ENCODE measurements around the gene OSBP2.

The OSBP2 gene

DNA sequence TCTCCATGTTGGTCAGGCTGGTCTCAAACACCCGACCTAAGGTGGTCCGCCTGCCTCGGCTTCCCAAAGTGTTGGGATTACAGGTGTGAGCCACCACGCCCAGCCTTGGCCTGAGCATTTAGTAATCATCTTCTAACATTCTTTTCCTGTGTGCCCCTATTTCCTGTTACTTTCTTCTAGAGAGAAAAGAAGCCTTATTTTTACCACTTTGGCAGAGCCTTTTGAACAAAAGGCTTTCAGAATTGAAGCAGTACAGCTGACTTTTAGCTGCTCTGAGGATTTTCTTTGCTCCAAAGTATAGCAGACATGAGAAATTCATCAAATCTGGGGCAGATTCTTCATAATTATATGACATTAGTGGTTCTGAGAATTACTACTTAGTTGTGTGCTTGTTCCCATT lies 260.5 kb downstream of the OSBP2 start:
- Histone ChIP-seq H3K9ac (ENCODE audit: low read length) (no peak overlapping the region), H4K5ac (ENCODE audit: low read length) (no peak overlapping the region), H2BK120ac (ENCODE audit: low read depth, low read length) (no peak overlapping the region), H4K8ac (ENCODE audit: low read depth, low read length) (no peak overlapping the region), H2BK5ac (ENCODE audit: low read length) (no peak overlapping the region), H3K4me1 (ENCODE audit: control insufficient read depth, low read depth, low read length) (no peaks in the 10 kb centered on the region), H3K36me3 (ENCODE audit: control insufficient read depth, insufficient read depth, low read length) (peaks cover 14% of the 10 kb centered on the region), H3K79me1 (ENCODE audit: low read length) (peaks cover 7% of the 10 kb centered on the region), H3K56ac (ENCODE audit: low read length) (no peak overlapping the region), H2AK5ac (ENCODE audit: low read length) (no peak overlapping the region), H2BK15ac (replicated peaks; ENCODE audit: low read depth) (no peak overlapping the region), H3K79me2 (ENCODE audit: control insufficient read depth, insufficient read depth, low read length) (peaks cover 2% of the 10 kb centered on the region), H3K27ac (ENCODE audit: low read depth, low read length) (no peak overlapping the region), H3K4me2 (ENCODE audit: low read length) (no peak overlapping the region), H3K27me3 (ENCODE audit: insufficient read depth, low read length, poor library complexity) (no peaks in the 10 kb centered on the region), H3K23ac (ENCODE audit: low read length) (no peak overlapping the region), H3K4ac (ENCODE audit: low read depth, low read length) (no peak overlapping the region), H3K18ac (ENCODE audit: low read length) (no peak overlapping the region), H3K4me3 (ENCODE audit: low read length) (no peak overlapping the region)
- WGBS (ENCODE audit: extremely low coverage, insufficient coverage, low lambda C conversion rate): no CpG with 5 or more reads among the region's 4 CpGs
- no peak for DNase-seq

Small RNAs within 50 kb of the gene (small RNA-seq; reads per million reads assigned to genes)
- 38.7 reads per million, percentile 94 among the genes with 10 or more reads in this experiment for gene MIR3200 (ENCODE audit: insufficient read depth)

All from mesendoderm (in vitro differentiated cells).